Gastrocnemius medialis (tissue), 4 donors: ENCODE results near the gene HINFP. TPM values are rescaled to one million over a fixed set of nuclear protein-coding genes. Genes with fewer than 3 reads are reported as not detected.

Source experiments
- ATAC-seq, 2 donors: fragments of 150-250 bp; one replicate each; pipeline ENCODE4 v1.9.1; 2016
- DNase-seq, 2 donors: peaks; one replicate each; pipeline ENCODE4 v3.0.0-alpha.2; 2019
- H3K27ac ChIP-seq, 4 donors: fragments of 200-600 bp; sonication (generic); 1 replicate in 1 of 4; 2 replicates in 3 of 4; pipeline ENCODE4 v1.5.1; 2016 to 2018; ENCODE audit warnings: mild to moderate bottlenecking in 2 of 4, moderate library complexity in 1 of 4
- H3K27me3 ChIP-seq, 3 donors: fragments of 200-600 bp; sonication (generic) in 2 of 3; 1 replicate in 1 of 3; 2 replicates in 2 of 3; pipeline versions ENCODE4 v1.5.1 to v1.6.0; 2016 to 2019; ENCODE audit warnings: mild to moderate bottlenecking in 1 of 3, moderate library complexity in 1 of 3
- H3K36me3 ChIP-seq, 2 donors: fragments of 200-600 bp; sonication (generic) in 1 of 2; one replicate each; pipeline ENCODE4 v1.5.1; 2017 to 2018
- H3K4me1 ChIP-seq, 2 donors: fragments of 200-600 bp; sonication (generic) in 1 of 2; one replicate each; pipeline ENCODE4 v1.5.1; 2016 to 2017; ENCODE audit warnings: mild to moderate bottlenecking in 2 of 2
- H3K4me3 ChIP-seq, 4 donors: fragments of 200-600 bp; sonication (generic) in 3 of 4; 1 replicate in 1 of 4; 2 replicates in 3 of 4; pipeline ENCODE4 v1.5.1; 2016 to 2019; ENCODE audit warnings: mild to moderate bottlenecking in 2 of 4
- H3K9me3 ChIP-seq, 3 donors: fragments of 200-600 bp; sonication (generic) in 2 of 3; 1 replicate in 1 of 3; 2 replicates in 2 of 3; pipeline ENCODE4 v1.5.1; 2016 to 2019
- POLR2A ChIP-seq, 2 donors: fragments of 450-650 bp; IDR thresholded peaks; one replicate each; pipeline ENCODE4 v1.6.1; 2017; ENCODE audit warnings: antibody characterized with exemption in 2 of 2, mild to moderate bottlenecking in 2 of 2, moderate library complexity in 2 of 2
- in situ Hi-C, 4 donors: fragments of 200-750 bp; cut with MboI; loops; one replicate each; pipeline versions ENCODE4 v1.15.0 to v1.8.0; 2017; ENCODE audit warnings: low sequenced_read_pairs in 4 of 4
- intact Hi-C: fragments of 100-400 bp; cut with DNase I; formaldehyde crosslinking; loops from one replicate; pipeline ENCODE4 v1.15.1; 2023; ENCODE audit warnings: low total_unique reads
- total RNA-seq, 4 donors: library from RNA; depleted of rRNA; stranded (reverse); fragments of >200 nt; gene quantifications; one replicate each; pipeline versions ENCODE4 v1.1.0 to v1.2.3, GENCODE V29; 2016
- TF ChIP-seq, protein P1 (sequence below), 5 experiments: fragments of 450-650 bp in 3 of 5; fragments of 200-600 bp in 2 of 5; sonication (generic) in 2 of 5; IDR thresholded peaks in 4 of 5; conservative IDR thresholded peaks in 1 of 5; 1 replicate in 4 of 5; 2 replicates in 1 of 5; pipeline ENCODE4 v1.5.1; 2016 to 2019; ENCODE audit warnings: antibody characterized with exemption in 5 of 5, mild to moderate bottlenecking in 3 of 5, moderate library complexity in 3 of 5

The HINFP gene
- total RNA-seq, 4 donors from 2014 or later, result 8.1 to 17.8 (median 15.3) TPM

DNA sequence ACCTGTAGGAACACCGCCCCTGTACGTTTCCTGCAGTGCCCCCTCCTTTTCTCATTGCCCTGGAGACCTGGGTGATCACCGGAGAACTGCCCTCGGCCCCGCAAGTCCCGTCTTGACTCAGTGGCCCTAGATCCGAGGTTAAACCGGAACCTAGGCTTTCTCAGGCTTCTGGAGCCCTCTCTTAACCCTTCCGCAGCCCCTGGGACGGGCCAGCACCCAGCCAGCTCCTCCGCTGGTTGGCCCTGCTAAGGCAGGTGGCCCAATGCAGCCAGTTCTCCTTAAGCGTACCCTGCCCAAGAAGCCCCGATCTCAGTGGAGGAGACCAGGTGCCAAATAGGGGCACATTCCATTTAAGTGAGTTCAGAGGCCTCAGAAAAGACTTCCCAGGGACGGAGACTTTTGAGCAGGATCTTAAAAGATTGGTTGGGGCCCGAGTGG, 47.9 kb downstream of the HINFP start:
- Histone ChIP-seq H3K4me1 (peaks cover 8 to 10% of the 10 kb centered on the region in 2 donors), H3K36me3 (peaks cover 0 to 15% of the 10 kb centered on the region in 2 donors), H3K9me3 (no peaks in the 10 kb centered on the region), H3K4me3 (peak overlapping the region; percentile 71 to 91 (median 80)), H3K27me3 (no peaks in the 10 kb centered on the region), H3K27ac (peak overlapping the region; percentile 82 to 95 (median 92))
- DNase-seq, result peak; percentile 20 to 81
- in situ Hi-C loops (no loop called here), intact Hi-C loops (loop anchor here (1.0 to 5.0 kb wide), 4 partner anchors 48 to 299 kb away; partner anchors contain the start of gene HINFP)
- TF ChIP-seq POLR2A (IDR thresholded peaks at IDR 0.05), result peak; percentile 25 to 36
- TF ChIP-seq, protein P1, sequence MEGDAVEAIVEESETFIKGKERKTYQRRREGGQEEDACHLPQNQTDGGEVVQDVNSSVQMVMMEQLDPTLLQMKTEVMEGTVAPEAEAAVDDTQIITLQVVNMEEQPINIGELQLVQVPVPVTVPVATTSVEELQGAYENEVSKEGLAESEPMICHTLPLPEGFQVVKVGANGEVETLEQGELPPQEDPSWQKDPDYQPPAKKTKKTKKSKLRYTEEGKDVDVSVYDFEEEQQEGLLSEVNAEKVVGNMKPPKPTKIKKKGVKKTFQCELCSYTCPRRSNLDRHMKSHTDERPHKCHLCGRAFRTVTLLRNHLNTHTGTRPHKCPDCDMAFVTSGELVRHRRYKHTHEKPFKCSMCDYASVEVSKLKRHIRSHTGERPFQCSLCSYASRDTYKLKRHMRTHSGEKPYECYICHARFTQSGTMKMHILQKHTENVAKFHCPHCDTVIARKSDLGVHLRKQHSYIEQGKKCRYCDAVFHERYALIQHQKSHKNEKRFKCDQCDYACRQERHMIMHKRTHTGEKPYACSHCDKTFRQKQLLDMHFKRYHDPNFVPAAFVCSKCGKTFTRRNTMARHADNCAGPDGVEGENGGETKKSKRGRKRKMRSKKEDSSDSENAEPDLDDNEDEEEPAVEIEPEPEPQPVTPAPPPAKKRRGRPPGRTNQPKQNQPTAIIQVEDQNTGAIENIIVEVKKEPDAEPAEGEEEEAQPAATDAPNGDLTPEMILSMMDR (IDR thresholded peaks at IDR 0.05 in 4 of 5, conservative IDR thresholded peaks at IDR 0.05 in 1 of 5), result no peak
- peak; percentile 73 to 82 for ATAC-seq

DNA sequence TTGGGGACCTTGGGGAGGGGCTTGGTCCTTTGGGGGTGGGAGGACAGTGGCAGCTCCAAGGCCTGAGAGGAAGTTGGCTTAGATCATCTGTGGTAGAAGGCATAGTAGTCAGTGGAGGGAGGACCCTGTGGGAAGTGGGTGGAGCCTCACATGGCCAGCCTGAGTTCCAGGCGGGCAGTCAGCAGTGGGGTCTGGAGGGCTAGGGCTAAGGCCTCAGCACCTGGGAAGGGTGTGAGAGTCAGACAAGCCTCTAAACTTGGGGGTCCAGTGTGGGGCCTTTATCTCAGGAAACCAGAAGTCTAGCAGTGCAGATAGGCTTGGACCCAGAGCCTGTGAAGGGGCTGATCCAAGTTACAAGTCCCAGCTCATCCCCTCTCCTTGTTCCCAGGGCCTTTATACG, 51.1 kb downstream of the HINFP start:
- Histone ChIP-seq H3K36me3 (peaks cover 0 to 24% of the 10 kb centered on the region in 2 donors), H3K27ac (no peak overlapping the region), H3K4me1 (peaks cover 8 to 10% of the 10 kb centered on the region in 2 donors), H3K4me3 (no peak overlapping the region), H3K27me3 (no peaks in the 10 kb centered on the region), H3K9me3 (no peaks in the 10 kb centered on the region)
- no peak for DNase-seq
- no peak for TF ChIP-seq POLR2A (IDR thresholded peaks at IDR 0.05)
- TF ChIP-seq, protein P1 (IDR thresholded peaks at IDR 0.05 in 4 of 5, conservative IDR thresholded peaks at IDR 0.05 in 1 of 5), result no peak
- intact Hi-C loops, result no loop called here
- in situ Hi-C loops, result no loop called here
- no peak for ATAC-seq

DNA sequence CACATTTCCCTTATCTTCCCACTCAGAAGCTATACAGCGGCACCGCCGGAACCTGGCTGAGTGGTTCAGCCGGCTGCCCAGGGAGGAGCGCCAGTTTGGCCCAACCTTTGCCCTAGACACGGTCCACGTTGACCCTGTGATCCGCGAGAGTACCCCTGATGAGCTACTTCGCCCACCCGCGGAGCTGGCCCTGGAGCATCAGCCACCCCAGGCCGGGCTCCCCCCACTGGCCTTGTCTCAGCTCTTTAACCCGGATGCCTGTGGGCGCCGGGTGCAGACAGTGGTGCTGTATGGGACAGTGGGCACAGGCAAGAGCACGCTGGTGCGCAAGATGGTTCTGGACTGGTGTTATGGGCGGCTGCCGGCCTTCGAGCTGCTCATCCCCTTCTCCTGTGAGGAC, 52.1 kb downstream of the HINFP start:
- TF ChIP-seq POLR2A (IDR thresholded peaks at IDR 0.05), result no peak
- TF ChIP-seq, protein P1 (IDR thresholded peaks at IDR 0.05 in 4 of 5, conservative IDR thresholded peaks at IDR 0.05 in 1 of 5), result no peak
- Histone ChIP-seq H3K9me3 (no peaks in the 10 kb centered on the region), H3K4me3 (no peak overlapping the region), H3K4me1 (peaks cover 8 to 10% of the 10 kb centered on the region in 2 donors), H3K36me3 (peaks cover 0 to 24% of the 10 kb centered on the region in 2 donors), H3K27ac (no peak overlapping the region), H3K27me3 (no peaks in the 10 kb centered on the region)
- DNase-seq (no peak), ATAC-seq (no peak)
- in situ Hi-C loops (no loop called here), intact Hi-C loops (no loop called here)

DNA sequence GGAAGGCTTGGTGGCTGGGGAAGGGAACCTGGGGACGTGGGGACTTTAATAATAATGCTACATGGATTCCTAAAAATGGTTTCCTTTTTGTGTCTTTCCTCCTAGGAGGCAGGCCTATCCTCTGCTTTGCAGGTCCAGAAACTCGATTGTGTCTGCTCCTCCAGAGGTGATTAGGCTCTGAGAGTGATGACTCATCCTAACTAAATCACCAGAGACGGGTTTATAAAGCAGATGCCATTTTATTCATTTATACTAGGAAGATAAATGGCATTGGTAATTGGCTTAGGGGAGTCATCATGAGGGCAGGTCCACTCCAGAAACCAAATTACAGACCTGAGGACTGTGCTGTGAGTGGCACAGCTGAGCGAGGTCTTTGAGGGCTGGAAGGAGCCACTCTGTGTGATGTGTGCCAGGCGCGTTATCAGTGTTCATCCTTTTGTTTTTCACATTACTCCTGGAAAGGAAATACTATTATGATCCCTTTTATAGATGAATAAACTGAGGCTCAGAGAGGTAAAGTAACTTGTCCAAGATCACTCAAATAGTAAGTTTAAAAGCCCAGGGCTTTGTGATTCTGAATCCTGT, 54.2 kb downstream of the HINFP start:
- H3K4me3 ChIP-seq, result no peak overlapping the region
- peaks cover 0 to 31% of the 10 kb centered on the region in 2 donors for H3K36me3 ChIP-seq
- no peak for TF ChIP-seq POLR2A (IDR thresholded peaks at IDR 0.05)
- TF ChIP-seq, protein P1 (IDR thresholded peaks at IDR 0.05 in 4 of 5, conservative IDR thresholded peaks at IDR 0.05 in 1 of 5), result no peak
- DNase-seq (no peak), ATAC-seq (no peak)
- H3K4me1 ChIP-seq, result no peaks in the 10 kb centered on the region
- intact Hi-C loops, result no loop called here
- in situ Hi-C loops, result no loop called here
- no peaks in the 10 kb centered on the region for H3K9me3 ChIP-seq
- no peak overlapping the region for H3K27ac ChIP-seq
- no peaks in the 10 kb centered on the region for H3K27me3 ChIP-seq
